Choroid plexus epithelial cell (primary cell): ENCODE data around the gene FAM227B.
A peak's percentile ranks its signal among the peaks of the same experiment; 100 is the strongest.

ENCODE experiments used
- DNase-seq: peaks from one replicate; pipeline ENCODE4 v3.0.0-alpha.2; 2010; ENCODE audit warnings: low read depth
- H3K4me3 ChIP-seq: 2 replicates; pipeline ENCODE4 v1.5.1; 2011; ENCODE audit warnings: low read depth, mild to moderate bottlenecking, control low read depth, low read length, moderate library complexity
- CTCF ChIP-seq: conservative IDR thresholded peaks from 2 replicates; pipeline ENCODE4 v1.5.1; 2011; ENCODE audit warnings: low read depth, mild to moderate bottlenecking, control low read depth, inconsistent platforms, low read length, moderate library complexity

The FAM227B gene

GRCh38 chr15:49293941-49294340 lies 326.7 kb downstream of the FAM227B start:
- no peak for TF ChIP-seq CTCF
- H3K4me3 ChIP-seq = no peak overlapping the region
- DNase-seq = no peak

- no peak overlapping the region for H3K4me3 ChIP-seq
- no peak for TF ChIP-seq CTCF
- no peak for DNase-seq
These were observed 330.4 kb downstream of the FAM227B start for GRCh38 chr15:49290191-49290590.

GRCh38 chr15:49288391-49288790 lies 332.2 kb downstream of the FAM227B start:
- no peak for TF ChIP-seq CTCF
- no peak overlapping the region for H3K4me3 ChIP-seq
- no peak for DNase-seq

GRCh38 chr15:49287481-49287880 lies 333.1 kb downstream of the FAM227B start:
- no peak for TF ChIP-seq CTCF
- no peak overlapping the region for H3K4me3 ChIP-seq
- DNase-seq = no peak

- DNase-seq = peak; percentile 23
- TF ChIP-seq CTCF = no peak
- no peak overlapping the region for H3K4me3 ChIP-seq
These were observed 333.8 kb downstream of the FAM227B start for GRCh38 chr15:49286649-49287404.

- TF ChIP-seq CTCF = no peak
- no peak overlapping the region for H3K4me3 ChIP-seq
- peak; percentile 83 for DNase-seq
These were observed 338.3 kb downstream of the FAM227B start for GRCh38 chr15:49282366-49282765.
